Caco-2 (cell line): ENCODE measurements around the gene SART3. TPM values are rescaled to one million over a fixed set of nuclear protein-coding genes. Genes with fewer than 3 reads are reported as not detected.

Experiments used
- BruUV-seq: library from RNA; stranded (reverse); fragments of 400-500 nt; replicated peaks from 2 replicates; lab custom pipeline; 2021; lab: Mats Ljungman, UMichigan
- CTCF ChIA-PET: fragments of 300-600 bp; sonication (Branson Sonifier 250); formaldehyde crosslinking; loops from one replicate; lab custom pipeline; 2022; ENCODE audit warnings: antibody characterized with exemption; lab: Charles Lee
- POLR2A ChIA-PET: fragments of 300-600 bp; sonication (Branson Sonifier 250); formaldehyde crosslinking; loops from one replicate; lab custom pipeline; 2022; ENCODE audit warnings: antibody characterized with exemption; lab: Charles Lee
- DNase-seq, 2 experiments: peaks; one replicate each; pipeline versions ENCODE4 v3.0.0 to v3.0.0-alpha.2; 2020 to 2022
- H3K27me3 ChIP-seq: replicated peaks from 2 replicates; pipeline ENCODE4 v1.6.0; 2011; ENCODE audit warnings: low read length; ENCODE audit not compliant: control insufficient read depth, insufficient read depth
- H3K36me3 ChIP-seq: 2 replicates; pipeline ENCODE4 v1.5.1; 2011; ENCODE audit warnings: low read length; ENCODE audit not compliant: control insufficient read depth, insufficient read depth
- H3K4me1 ChIP-seq: fragments of 250-450 bp; sonication (Bioruptor Pico); 2 replicates; pipeline ENCODE4 v1.5.1; 2020; ENCODE audit warnings: mild to moderate bottlenecking
- H3K4me3 ChIP-seq: 2 replicates; pipeline ENCODE4 v1.5.1; 2011; ENCODE audit warnings: low read depth, mild to moderate bottlenecking, control low read depth, low read length
- H3K9me3 ChIP-seq: fragments of 250-450 bp; sonication (Bioruptor Pico); 2 replicates; pipeline ENCODE4 v1.5.1; 2020; ENCODE audit warnings: mild to moderate bottlenecking, moderate library complexity
- H3K27ac Mint-ChIP-seq: one replicate; pipeline ENCODE4 v1.8.0; 2022; ENCODE audit warnings: mixed read lengths; ENCODE audit not compliant: unreplicated experiment
- H3K27me3 Mint-ChIP-seq: one replicate; pipeline ENCODE4 v1.8.0; 2022; ENCODE audit warnings: mixed read lengths; ENCODE audit not compliant: insufficient read depth, unreplicated experiment
- H3K36me3 Mint-ChIP-seq: one replicate; pipeline ENCODE4 v1.8.0; 2022; ENCODE audit warnings: mild to moderate bottlenecking, mixed read lengths; ENCODE audit not compliant: insufficient read depth, unreplicated experiment
- H3K4me1 Mint-ChIP-seq: one replicate; pipeline ENCODE4 v1.8.0; 2022; ENCODE audit warnings: low read depth, mixed read lengths; ENCODE audit not compliant: unreplicated experiment
- H3K4me3 Mint-ChIP-seq: one replicate; pipeline ENCODE4 v1.8.0; 2022; ENCODE audit warnings: mild to moderate bottlenecking, moderate library complexity, mixed read lengths; ENCODE audit not compliant: unreplicated experiment
- H3K9me3 Mint-ChIP-seq: one replicate; pipeline ENCODE4 v1.8.0; 2022; ENCODE audit warnings: mixed read lengths; ENCODE audit not compliant: unreplicated experiment
- intact Hi-C: fragments of 100-400 bp; cut with micrococcal nuclease; formaldehyde crosslinking; loops from one replicate; pipeline ENCODE4 v1.10.0; 2022; ENCODE audit not compliant: unreplicated experiment
- total RNA-seq: library from RNA; stranded (reverse); gene quantifications from 2 replicates; pipeline ENCODE4 v1.2.3, GENCODE V29; 2022
- TF ChIP-seq, protein P1 (sequence below), 2 experiments: fragments of 200-600 bp in 1 of 2; IDR thresholded peaks; 1 replicate in 1 of 2; 2 replicates in 1 of 2; pipeline versions ENCODE4 v1.5.1 to v1.8.0; 2011 to 2022; ENCODE audit warnings: antibody characterized with exemption in 1 of 2, control low read depth in 1 of 2, inconsistent platforms in 1 of 2, low read depth in 1 of 2, low read length in 1 of 2, mild to moderate bottlenecking in 1 of 2, moderate library complexity in 1 of 2; ENCODE audit not compliant: insufficient read depth in 1 of 2, severe bottlenecking in 1 of 2, unreplicated experiment in 1 of 2

SART3 gene
- total RNA-seq, 1 experiment from 2014 or later = 77.3 TPM

DNA sequence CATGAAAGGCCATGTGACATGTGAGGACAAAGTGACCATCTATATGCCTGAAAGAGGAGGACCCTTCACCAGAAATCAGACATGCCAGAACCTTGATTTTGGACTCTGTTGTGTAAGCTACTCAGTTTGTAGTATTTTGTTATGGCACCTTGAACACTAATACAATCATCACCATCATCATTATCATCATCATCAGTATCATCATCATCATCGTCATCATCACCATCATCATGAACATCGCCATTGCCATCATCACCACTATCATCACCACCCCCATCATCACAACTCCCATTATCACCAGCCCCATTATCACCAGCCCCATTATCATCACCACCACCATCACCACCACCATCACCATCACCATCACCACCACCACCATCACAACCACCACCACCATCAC, 17.3 kb upstream of the SART3 start:
- CTCF ChIA-PET = no interaction called here
- intact Hi-C loops = no loop called here
- Histone ChIP-seq H3K9me3 (no peaks in the 10 kb centered on the region), H3K27me3 (no peaks in the 10 kb centered on the region), H3K4me1 (0 out of 2 replicates have a peak, but pooled peaks cover 5% of the 10 kb centered on the region), H3K4me3 (no peak overlapping the region), H3K36me3 (no peaks in the 10 kb centered on the region)
- Mint-ChIP-seq H3K4me1 (peaks cover 8% of the 10 kb centered on the region), H3K27ac (no peak overlapping the region), H3K9me3 (peaks cover 12% of the 10 kb centered on the region), H3K4me3 (no peak overlapping the region), H3K27me3 (peaks cover 4% of the 10 kb centered on the region), H3K36me3 (no peaks in the 10 kb centered on the region)
- POLR2A ChIA-PET = no interaction called here
- DNase-seq = no peak
- no TSS peak for BruUV-seq
- TF ChIP-seq, protein P1, sequence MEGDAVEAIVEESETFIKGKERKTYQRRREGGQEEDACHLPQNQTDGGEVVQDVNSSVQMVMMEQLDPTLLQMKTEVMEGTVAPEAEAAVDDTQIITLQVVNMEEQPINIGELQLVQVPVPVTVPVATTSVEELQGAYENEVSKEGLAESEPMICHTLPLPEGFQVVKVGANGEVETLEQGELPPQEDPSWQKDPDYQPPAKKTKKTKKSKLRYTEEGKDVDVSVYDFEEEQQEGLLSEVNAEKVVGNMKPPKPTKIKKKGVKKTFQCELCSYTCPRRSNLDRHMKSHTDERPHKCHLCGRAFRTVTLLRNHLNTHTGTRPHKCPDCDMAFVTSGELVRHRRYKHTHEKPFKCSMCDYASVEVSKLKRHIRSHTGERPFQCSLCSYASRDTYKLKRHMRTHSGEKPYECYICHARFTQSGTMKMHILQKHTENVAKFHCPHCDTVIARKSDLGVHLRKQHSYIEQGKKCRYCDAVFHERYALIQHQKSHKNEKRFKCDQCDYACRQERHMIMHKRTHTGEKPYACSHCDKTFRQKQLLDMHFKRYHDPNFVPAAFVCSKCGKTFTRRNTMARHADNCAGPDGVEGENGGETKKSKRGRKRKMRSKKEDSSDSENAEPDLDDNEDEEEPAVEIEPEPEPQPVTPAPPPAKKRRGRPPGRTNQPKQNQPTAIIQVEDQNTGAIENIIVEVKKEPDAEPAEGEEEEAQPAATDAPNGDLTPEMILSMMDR (IDR thresholded peaks at IDR 0.05; ENCODE audit: insufficient read depth in 1 of 2, low read depth in 1 of 2, low read length in 1 of 2, severe bottlenecking in 1 of 2, unreplicated experiment in 1 of 2) = no peak

DNA sequence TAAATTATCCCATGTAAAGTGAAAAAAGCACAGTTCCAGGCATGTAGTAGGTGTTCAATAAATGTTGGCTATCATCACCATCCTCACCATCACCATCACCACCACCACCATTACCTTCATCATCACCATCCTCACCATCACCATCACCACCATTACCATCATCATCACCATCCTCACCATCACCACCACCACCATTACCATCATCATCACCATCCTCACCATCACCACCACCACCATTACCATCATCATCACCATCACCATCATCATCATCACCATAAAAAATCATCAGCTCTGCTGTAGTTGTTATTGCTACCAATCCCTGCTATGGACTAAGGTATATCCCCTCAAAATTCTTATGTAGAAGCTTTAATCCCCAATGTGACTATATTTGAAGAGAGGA, 16.5 kb upstream of the SART3 start:
- Histone ChIP-seq H3K4me3 (no peak overlapping the region), H3K4me1 (0 out of 2 replicates have a peak, but pooled peaks cover 5% of the 10 kb centered on the region), H3K27me3 (no peaks in the 10 kb centered on the region), H3K9me3 (no peaks in the 10 kb centered on the region), H3K36me3 (no peaks in the 10 kb centered on the region)
- CTCF ChIA-PET = no interaction called here
- TF ChIP-seq, protein P1 (IDR thresholded peaks at IDR 0.05; ENCODE audit: insufficient read depth in 1 of 2, low read depth in 1 of 2, low read length in 1 of 2, severe bottlenecking in 1 of 2, unreplicated experiment in 1 of 2) = no peak
- BruUV-seq = no TSS peak
- Mint-ChIP-seq H3K27me3 (peaks cover 4% of the 10 kb centered on the region), H3K4me1 (peaks cover 8% of the 10 kb centered on the region), H3K4me3 (no peak overlapping the region), H3K36me3 (no peaks in the 10 kb centered on the region), H3K9me3 (peaks cover 12% of the 10 kb centered on the region), H3K27ac (no peak overlapping the region)
- no peak for DNase-seq
- POLR2A ChIA-PET = no interaction called here
- intact Hi-C loops = no loop called here

DNA sequence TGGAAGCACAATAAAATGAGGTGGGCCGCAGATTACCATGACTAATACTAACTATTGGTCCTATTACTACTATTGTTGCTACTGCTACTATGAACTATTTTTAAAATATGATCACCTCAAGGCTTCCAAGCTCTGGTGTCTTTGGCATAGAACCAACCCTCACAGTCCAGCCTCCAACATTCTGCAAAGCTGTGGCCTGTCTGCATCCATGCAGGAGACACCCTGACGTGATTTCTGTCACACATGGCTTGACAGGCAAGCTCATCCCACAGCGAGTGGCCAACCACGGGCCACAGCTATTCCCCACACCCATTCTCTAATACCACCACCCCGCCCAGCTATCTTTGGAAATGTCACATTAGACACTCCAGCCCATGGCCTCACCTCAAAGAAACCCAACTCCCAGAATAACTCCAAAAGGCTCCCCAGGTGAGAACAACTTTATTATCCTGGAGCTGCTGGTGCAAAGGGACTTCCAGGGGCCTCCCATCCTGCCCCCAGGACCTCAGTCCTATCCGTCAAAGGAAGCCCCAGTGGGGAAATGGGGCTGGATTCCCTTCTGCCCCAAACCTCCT, 15.8 kb upstream of the SART3 start:
- Histone ChIP-seq H3K4me1 (0 out of 2 replicates have a peak, but pooled peaks cover 5% of the 10 kb centered on the region), H3K4me3 (no peak overlapping the region), H3K27me3 (no peaks in the 10 kb centered on the region), H3K36me3 (no peaks in the 10 kb centered on the region), H3K9me3 (no peaks in the 10 kb centered on the region)
- POLR2A ChIA-PET = no interaction called here
- TF ChIP-seq, protein P1 (IDR thresholded peaks at IDR 0.05; ENCODE audit: insufficient read depth in 1 of 2, low read depth in 1 of 2, low read length in 1 of 2, severe bottlenecking in 1 of 2, unreplicated experiment in 1 of 2) = no peak
- intact Hi-C loops = no loop called here
- H3K4me3 Mint-ChIP-seq = no peak overlapping the region
- H3K9me3 Mint-ChIP-seq = peaks cover 12% of the 10 kb centered on the region
- no peak overlapping the region for H3K27ac Mint-ChIP-seq
- no peaks in the 10 kb centered on the region for H3K36me3 Mint-ChIP-seq
- DNase-seq = no peak
- no TSS peak for BruUV-seq
- peaks cover 4% of the 10 kb centered on the region for H3K27me3 Mint-ChIP-seq
- CTCF ChIA-PET = no interaction called here
- H3K4me1 Mint-ChIP-seq = peaks cover 8% of the 10 kb centered on the region
